ENCODE measurements around the gene FBXL4.

FBXL4 gene

DNA sequence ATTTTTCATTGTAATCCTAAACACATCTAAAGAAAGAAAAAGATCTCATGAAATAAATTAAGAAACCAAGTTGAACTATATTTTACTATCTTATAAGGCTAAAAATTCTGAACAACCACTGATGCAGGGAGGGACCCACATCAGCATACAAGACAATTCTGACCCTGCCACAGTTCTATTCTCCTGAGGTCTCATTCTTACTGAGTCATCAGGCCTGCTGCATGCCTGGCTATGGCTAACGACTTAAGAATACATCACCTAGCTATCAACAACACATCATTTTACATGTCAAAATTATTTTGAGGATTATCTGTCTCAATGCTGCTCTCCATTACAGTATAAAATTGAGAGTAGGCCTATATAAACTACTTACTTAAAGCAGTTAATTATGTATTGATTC lies 52.9 kb downstream of the FBXL4 start:
- Histone ChIP-seq H3K36me3 (ENCODE audit: control insufficient read depth, insufficient read depth, low read length) (0 out of 2 replicates have a peak, but pooled peaks cover 6% of the 10 kb centered on the region), H3K27me3 (ENCODE audit: control insufficient read depth, insufficient read depth, low read length) (no peaks in the 10 kb centered on the region), H3K9me3 (ENCODE audit: control insufficient read depth, insufficient read depth, low read length) (no peaks in the 10 kb centered on the region), H3K4me3 (ENCODE audit: low read depth, low read length) (no peak overlapping the region), H3K4me1 (ENCODE audit: control insufficient read depth, insufficient read depth, low read length) (0 out of 2 replicates have a peak, but pooled peaks cover 3% of the 10 kb centered on the region), H3K9ac (ENCODE audit: low read depth, low read length) (no peak overlapping the region), H3K27ac (ENCODE audit: low read depth, low read length) (no peak overlapping the region)

DNA sequence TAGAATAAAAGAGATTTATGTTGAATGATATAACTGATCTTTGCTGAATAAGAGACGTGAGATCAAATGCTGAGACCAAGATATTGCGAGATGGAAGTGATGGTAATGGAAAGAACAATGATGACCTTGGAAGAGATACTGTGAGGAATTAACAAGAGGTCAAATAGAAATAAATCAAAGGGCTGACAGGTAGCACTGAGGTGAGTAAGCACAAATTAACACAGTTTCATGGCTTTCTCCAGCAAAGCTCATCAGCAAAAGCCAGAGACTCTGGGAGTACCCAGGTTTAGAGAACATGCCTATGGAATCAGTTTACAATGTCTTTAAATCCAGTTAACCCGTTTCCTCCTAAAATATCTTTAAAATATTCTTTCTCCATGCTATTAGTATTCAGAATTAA lies 60.1 kb downstream of the FBXL4 start:
- H3K9ac ChIP-seq (ENCODE audit: low read depth, low read length) = no peak overlapping the region
- H3K36me3 ChIP-seq (ENCODE audit: control insufficient read depth, insufficient read depth, low read length) = no peaks in the 10 kb centered on the region
- H3K27ac ChIP-seq (ENCODE audit: low read depth, low read length) = no peak overlapping the region
- no peaks in the 10 kb centered on the region for H3K27me3 ChIP-seq (ENCODE audit: control insufficient read depth, insufficient read depth, low read length)
- H3K4me3 ChIP-seq (ENCODE audit: low read depth, low read length) = no peak overlapping the region
- no peaks in the 10 kb centered on the region for H3K9me3 ChIP-seq (ENCODE audit: control insufficient read depth, insufficient read depth, low read length)
- no peaks in the 10 kb centered on the region for H3K4me1 ChIP-seq (ENCODE audit: control insufficient read depth, insufficient read depth, low read length)

DNA sequence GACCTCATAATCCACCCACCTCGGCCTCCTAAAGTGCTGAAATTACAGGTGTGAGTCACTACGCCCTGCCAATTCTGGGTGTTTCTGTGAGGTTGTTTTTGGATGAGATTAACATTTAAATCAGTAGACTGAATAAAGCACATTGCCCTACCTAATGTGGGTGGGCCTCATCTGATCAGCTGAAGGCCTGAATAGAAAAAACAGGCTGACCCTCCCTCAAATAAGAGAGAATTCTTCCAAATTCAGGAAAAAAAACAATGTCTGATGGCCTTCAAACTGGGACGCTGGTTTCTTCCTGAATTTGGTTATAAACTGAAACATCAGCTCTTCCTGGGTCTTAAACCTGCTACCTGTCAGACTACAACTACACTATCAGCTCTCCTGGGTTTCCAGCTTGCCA lies 62.4 kb downstream of the FBXL4 start:
- Histone ChIP-seq H3K9me3 (ENCODE audit: control insufficient read depth, insufficient read depth, low read length) (no peaks in the 10 kb centered on the region), H3K27me3 (ENCODE audit: control insufficient read depth, insufficient read depth, low read length) (no peaks in the 10 kb centered on the region), H3K36me3 (ENCODE audit: control insufficient read depth, insufficient read depth, low read length) (no peaks in the 10 kb centered on the region), H3K27ac (ENCODE audit: low read depth, low read length) (no peak overlapping the region), H3K9ac (ENCODE audit: low read depth, low read length) (no peak overlapping the region), H3K4me3 (ENCODE audit: low read depth, low read length) (no peak overlapping the region), H3K4me1 (ENCODE audit: control insufficient read depth, insufficient read depth, low read length) (no peaks in the 10 kb centered on the region)

DNA sequence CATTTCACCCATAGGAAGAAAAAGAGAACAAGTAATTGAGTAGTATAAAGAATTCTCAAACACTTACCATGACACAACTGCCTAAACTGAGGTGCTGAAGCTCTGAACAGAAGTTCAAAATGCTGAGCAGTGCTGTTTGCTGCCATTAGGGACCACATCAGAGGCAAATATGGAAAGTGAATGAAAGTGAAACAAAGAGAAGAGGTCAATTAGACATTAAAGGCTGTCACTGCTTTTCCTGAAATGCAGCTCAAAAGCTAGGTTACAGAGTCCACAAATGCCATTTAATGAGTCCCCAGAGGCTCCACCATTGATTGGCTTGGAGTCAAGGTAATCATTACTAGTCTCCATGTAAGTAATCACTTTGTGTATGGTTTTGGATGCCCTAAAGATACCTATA lies 67.3 kb downstream of the FBXL4 start:
- Histone ChIP-seq H3K9ac (ENCODE audit: low read depth, low read length) (no peak overlapping the region), H3K9me3 (ENCODE audit: control insufficient read depth, insufficient read depth, low read length) (no peaks in the 10 kb centered on the region), H3K4me1 (ENCODE audit: control insufficient read depth, insufficient read depth, low read length) (no peaks in the 10 kb centered on the region), H3K36me3 (ENCODE audit: control insufficient read depth, insufficient read depth, low read length) (no peaks in the 10 kb centered on the region), H3K27me3 (ENCODE audit: control insufficient read depth, insufficient read depth, low read length) (no peaks in the 10 kb centered on the region), H3K4me3 (ENCODE audit: low read depth, low read length) (no peak overlapping the region), H3K27ac (ENCODE audit: low read depth, low read length) (no peak overlapping the region)

DNA sequence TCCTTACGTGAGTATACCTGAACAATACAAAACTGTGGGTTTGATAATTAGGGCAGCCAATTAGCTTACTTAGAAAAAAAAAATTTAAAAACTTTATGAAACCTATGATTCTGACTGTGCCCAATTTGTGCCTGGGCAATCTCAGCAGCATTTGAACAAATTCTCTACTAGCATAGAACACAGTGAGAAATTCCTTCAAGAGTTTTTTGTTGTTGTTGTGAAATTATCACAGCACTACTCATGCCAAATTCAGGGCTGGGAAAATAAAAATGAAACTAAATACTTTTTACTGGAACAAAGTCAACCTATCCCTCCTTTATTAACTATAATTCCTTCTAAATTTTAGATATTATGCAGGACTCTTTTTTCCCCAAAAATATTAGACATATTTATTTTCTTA lies 70.5 kb downstream of the FBXL4 start:
- H3K4me3 ChIP-seq (ENCODE audit: low read depth, low read length) = no peak overlapping the region
- H3K27ac ChIP-seq (ENCODE audit: low read depth, low read length) = no peak overlapping the region
- H3K9ac ChIP-seq (ENCODE audit: low read depth, low read length) = no peak overlapping the region
- no peaks in the 10 kb centered on the region for H3K27me3 ChIP-seq (ENCODE audit: control insufficient read depth, insufficient read depth, low read length)
- no peaks in the 10 kb centered on the region for H3K9me3 ChIP-seq (ENCODE audit: control insufficient read depth, insufficient read depth, low read length)
- H3K4me1 ChIP-seq (ENCODE audit: control insufficient read depth, insufficient read depth, low read length) = no peaks in the 10 kb centered on the region
- H3K36me3 ChIP-seq (ENCODE audit: control insufficient read depth, insufficient read depth, low read length) = no peaks in the 10 kb centered on the region

DNA sequence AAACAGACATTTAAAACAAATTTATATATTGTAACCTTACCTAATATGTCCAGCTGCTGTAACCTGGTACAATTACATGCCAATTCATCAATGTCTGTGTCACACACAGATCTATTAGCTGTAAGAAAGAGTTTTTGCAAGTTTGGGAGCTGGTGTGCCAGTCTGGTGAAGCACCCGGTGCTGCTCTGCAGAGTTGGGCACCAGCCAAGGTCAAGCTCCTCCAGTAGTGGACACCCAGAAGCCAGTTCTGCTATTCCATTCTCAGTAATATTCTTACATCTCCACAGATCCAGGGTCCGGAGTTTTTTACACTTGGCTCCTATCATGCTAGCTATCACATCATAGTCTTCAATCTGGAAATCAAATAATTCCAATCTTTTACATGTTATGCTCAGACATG lies 72.4 kb downstream of the FBXL4 start:
- Histone ChIP-seq H3K9ac (ENCODE audit: low read depth, low read length) (no peak overlapping the region), H3K27ac (ENCODE audit: low read depth, low read length) (no peak overlapping the region), H3K9me3 (ENCODE audit: control insufficient read depth, insufficient read depth, low read length) (no peaks in the 10 kb centered on the region), H3K36me3 (ENCODE audit: control insufficient read depth, insufficient read depth, low read length) (no peaks in the 10 kb centered on the region), H3K4me1 (ENCODE audit: control insufficient read depth, insufficient read depth, low read length) (no peaks in the 10 kb centered on the region), H3K27me3 (ENCODE audit: control insufficient read depth, insufficient read depth, low read length) (no peaks in the 10 kb centered on the region), H3K4me3 (ENCODE audit: low read depth, low read length) (no peak overlapping the region)

DNA sequence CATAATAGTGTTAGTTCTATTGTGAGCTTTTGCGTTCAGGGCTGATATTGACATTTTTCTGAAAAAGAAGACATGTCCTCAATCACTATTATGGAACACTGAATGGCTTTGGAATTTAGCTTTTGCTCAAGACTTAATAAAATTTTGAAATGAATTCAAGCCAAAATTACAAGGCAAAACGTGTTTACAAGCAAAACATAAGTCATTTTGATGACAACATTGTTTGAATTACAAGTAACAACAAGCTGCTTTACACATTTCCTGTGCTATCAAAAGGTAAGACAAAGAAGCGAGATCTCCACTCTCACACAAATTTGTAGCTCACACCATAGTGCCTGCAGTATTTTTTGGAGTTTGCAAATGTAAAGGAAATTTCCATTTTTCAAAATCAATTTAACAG lies 75.9 kb downstream of the FBXL4 start:
- H3K27me3 ChIP-seq (ENCODE audit: control insufficient read depth, insufficient read depth, low read length) = no peaks in the 10 kb centered on the region
- H3K9ac ChIP-seq (ENCODE audit: low read depth, low read length) = no peak overlapping the region
- no peaks in the 10 kb centered on the region for H3K9me3 ChIP-seq (ENCODE audit: control insufficient read depth, insufficient read depth, low read length)
- no peaks in the 10 kb centered on the region for H3K4me1 ChIP-seq (ENCODE audit: control insufficient read depth, insufficient read depth, low read length)
- no peaks in the 10 kb centered on the region for H3K36me3 ChIP-seq (ENCODE audit: control insufficient read depth, insufficient read depth, low read length)
- H3K4me3 ChIP-seq (ENCODE audit: low read depth, low read length) = no peak overlapping the region
- no peak overlapping the region for H3K27ac ChIP-seq (ENCODE audit: low read depth, low read length)

DNA sequence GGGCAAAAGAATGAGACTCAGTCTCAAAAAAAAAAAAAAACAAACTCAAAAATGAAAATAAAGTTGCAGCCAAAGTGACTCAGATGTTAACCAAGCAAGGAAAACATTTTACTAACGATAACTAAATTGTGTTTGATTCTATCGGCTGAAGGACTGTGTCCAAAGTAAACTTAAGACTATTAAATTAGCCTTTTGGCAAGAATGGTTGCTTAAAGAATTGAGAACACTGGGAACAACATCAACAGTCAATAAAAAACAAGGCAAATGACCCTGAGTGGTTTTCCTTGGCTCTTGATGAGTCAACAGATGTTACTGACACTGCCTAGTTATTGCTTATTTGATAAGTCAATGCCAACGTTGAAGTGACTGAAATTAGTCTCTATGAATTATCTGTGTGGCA lies 76.7 kb downstream of the FBXL4 start:
- Histone ChIP-seq H3K4me1 (ENCODE audit: control insufficient read depth, insufficient read depth, low read length) (no peaks in the 10 kb centered on the region), H3K9ac (ENCODE audit: low read depth, low read length) (no peak overlapping the region), H3K27me3 (ENCODE audit: control insufficient read depth, insufficient read depth, low read length) (no peaks in the 10 kb centered on the region), H3K9me3 (ENCODE audit: control insufficient read depth, insufficient read depth, low read length) (no peaks in the 10 kb centered on the region), H3K27ac (ENCODE audit: low read depth, low read length) (no peak overlapping the region), H3K36me3 (ENCODE audit: control insufficient read depth, insufficient read depth, low read length) (no peaks in the 10 kb centered on the region), H3K4me3 (ENCODE audit: low read depth, low read length) (no peak overlapping the region)

DNA sequence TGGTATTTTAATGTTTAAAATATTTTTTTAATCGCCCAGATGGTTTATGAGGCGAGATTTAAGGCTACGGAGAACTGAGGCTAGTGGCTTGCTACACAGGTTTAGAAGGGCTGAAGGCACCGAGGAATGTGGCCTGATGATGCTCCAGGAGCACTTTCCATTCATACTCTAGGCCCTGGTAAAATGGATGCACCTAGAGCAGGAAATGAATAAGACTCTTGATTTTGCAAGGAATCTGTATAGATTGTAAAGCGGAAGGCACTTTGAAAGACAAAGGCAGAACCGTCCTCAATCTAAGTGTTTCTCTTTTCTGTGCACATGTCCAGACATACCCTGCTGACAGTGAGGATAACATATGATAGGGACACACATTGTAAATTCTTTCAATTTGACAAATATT lies 83.2 kb downstream of the FBXL4 start:
- no peak overlapping the region for H3K27ac ChIP-seq (ENCODE audit: low read depth, low read length)
- H3K9me3 ChIP-seq (ENCODE audit: control insufficient read depth, insufficient read depth, low read length) = no peaks in the 10 kb centered on the region
- H3K4me1 ChIP-seq (ENCODE audit: control insufficient read depth, insufficient read depth, low read length) = no peaks in the 10 kb centered on the region
- H3K27me3 ChIP-seq (ENCODE audit: control insufficient read depth, insufficient read depth, low read length) = no peaks in the 10 kb centered on the region
- H3K36me3 ChIP-seq (ENCODE audit: control insufficient read depth, insufficient read depth, low read length) = no peaks in the 10 kb centered on the region
- H3K4me3 ChIP-seq (ENCODE audit: low read depth, low read length) = no peak overlapping the region
- no peak overlapping the region for H3K9ac ChIP-seq (ENCODE audit: low read depth, low read length)

DNA sequence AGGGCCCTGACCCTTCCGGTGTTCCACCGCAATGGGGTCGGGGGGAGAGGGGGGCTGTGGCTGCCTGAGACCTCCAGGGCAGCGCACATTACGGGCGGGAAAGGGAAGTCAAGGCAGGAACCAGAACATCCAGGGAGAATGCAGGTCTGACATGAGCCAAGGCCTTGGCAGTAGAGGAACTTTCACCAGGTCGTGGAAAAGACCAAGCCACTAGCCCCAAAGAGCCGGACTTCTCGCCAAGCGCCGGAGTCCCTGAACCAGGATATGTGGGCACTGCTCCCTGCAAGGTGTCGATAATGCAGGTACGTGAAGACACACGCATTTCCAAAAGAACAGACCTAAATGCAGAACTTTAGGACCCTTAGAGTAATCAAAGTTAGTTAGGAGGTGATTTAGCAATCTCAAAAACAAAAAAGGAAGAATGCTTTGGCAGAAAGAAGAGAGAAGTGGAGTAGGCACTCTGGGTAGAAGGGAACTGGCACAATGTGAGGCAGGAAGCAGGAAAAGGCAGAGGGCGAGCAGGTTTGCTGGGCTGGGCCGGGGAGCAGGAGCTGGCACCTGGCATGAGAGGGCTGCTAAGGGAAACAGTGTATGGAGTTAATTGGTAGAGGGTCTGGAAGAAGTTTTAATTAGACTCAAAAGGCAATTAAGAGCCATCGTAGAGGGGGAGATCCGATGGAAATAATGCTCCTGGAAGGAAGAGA lies 99.1 kb downstream of the FBXL4 start:
- peaks cover 56% of the 10 kb centered on the region for H3K27me3 ChIP-seq (ENCODE audit: control insufficient read depth, insufficient read depth, low read length)

DNA sequence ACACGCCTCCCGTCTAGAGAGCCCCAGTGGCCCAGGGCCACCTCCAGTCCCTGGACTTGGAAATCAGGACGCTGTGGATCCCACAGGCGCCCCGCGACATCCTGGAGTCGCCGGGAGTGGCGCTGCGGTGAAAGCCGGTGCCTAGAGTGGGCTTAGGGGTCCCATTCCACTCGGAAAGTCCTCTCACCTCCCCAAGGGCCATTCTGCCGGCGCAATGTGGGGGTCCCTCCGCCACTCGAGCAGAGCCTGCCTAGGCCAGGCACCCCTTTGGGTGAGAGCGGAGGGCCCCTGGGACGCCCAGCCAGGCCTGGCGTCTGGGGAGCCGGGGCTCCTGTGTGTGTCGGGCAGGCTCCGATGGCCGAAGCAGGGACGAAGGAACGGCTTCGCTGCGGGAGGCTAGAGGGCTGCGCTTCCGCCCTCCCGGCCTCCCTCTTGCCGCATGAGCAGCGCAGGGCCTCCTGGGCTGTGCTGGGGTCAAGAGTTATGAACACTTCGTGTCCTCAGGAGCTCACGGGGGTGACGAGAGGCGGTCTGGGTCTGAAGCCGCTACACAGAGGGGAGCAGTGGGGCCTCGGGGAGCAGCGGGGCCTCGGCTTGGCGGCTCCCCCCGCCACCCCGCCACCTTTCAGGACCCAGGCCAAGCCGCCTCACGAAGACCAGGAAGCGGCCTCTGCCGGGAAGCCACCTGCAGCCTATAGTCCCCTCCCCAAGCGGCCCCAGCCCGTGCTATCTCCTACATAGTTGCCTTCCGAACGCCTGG lies 99.8 kb downstream of the FBXL4 start:
- no peaks in the 10 kb centered on the region for H3K36me3 ChIP-seq (ENCODE audit: control insufficient read depth, insufficient read depth, low read length)
- peaks cover 64% of the 10 kb centered on the region for H3K27me3 ChIP-seq (ENCODE audit: control insufficient read depth, insufficient read depth, low read length)
- H3K9me3 ChIP-seq (ENCODE audit: control insufficient read depth, insufficient read depth, low read length) = no peaks in the 10 kb centered on the region
- H3K4me1 ChIP-seq (ENCODE audit: control insufficient read depth, insufficient read depth, low read length) = peaks cover 13% of the 10 kb centered on the region
- no peak overlapping the region for H3K27ac ChIP-seq (ENCODE audit: low read depth, low read length)
- peak overlapping the region; percentile 9; the same call in 1 of the 2 replicates for H3K9ac ChIP-seq (ENCODE audit: low read depth, low read length)
- peak overlapping the region; percentile 52 for H3K4me3 ChIP-seq (ENCODE audit: low read depth, low read length)

More for the DNA sequence above, 99.1 kb downstream of the FBXL4 start:
- Histone ChIP-seq H3K4me1 (ENCODE audit: control insufficient read depth, insufficient read depth, low read length) (peaks cover 9% of the 10 kb centered on the region; the same call in 1 of the 2 replicates), H3K4me3 (ENCODE audit: low read depth, low read length) (peak overlapping the region; percentile 52; the same call in 1 of the 2 replicates), H3K9me3 (ENCODE audit: control insufficient read depth, insufficient read depth, low read length) (no peaks in the 10 kb centered on the region), H3K27ac (ENCODE audit: low read depth, low read length) (no peak overlapping the region), H3K9ac (ENCODE audit: low read depth, low read length) (no peak overlapping the region), H3K36me3 (ENCODE audit: control insufficient read depth, insufficient read depth, low read length) (no peaks in the 10 kb centered on the region)
